GM21360 (cell line): ENCODE measurements around the gene HOXC5.

Experiments used
- ATAC-seq: cut with Tn5 transposase; IDR thresholded peaks from one replicate; pipeline ENCODE4 v1.9.1; 2021; ENCODE audit warnings: mild to moderate bottlenecking, moderate library complexity; ENCODE audit not compliant: unreplicated experiment

HOXC5 gene

GRCh38 chr12:54006559-54007220, 26.2 kb upstream of the HOXC5 start:
- no peak for ATAC-seq

GRCh38 chr12:54007538-54008259, 25.2 kb upstream of the HOXC5 start:
- no peak for ATAC-seq

- ATAC-seq, result no peak
Observed at GRCh38 chr12:54008260-54008552, 24.6 kb upstream of the HOXC5 start.

GRCh38 chr12:54009171-54010052, 23.4 kb upstream of the HOXC5 start:
- no peak for ATAC-seq

GRCh38 chr12:54010053-54010971, 22.5 kb upstream of the HOXC5 start:
- no peak for ATAC-seq

- no peak for ATAC-seq
Observed at GRCh38 chr12:54010972-54011664, 21.7 kb upstream of the HOXC5 start.

GRCh38 chr12:54011665-54012532, 21.0 kb upstream of the HOXC5 start:
- no peak for ATAC-seq

GRCh38 chr12:54012631-54013409, 20.0 kb upstream of the HOXC5 start:
- ATAC-seq, result no peak

- ATAC-seq, result no peak
Observed at GRCh38 chr12:54014377-54015017, 18.4 kb upstream of the HOXC5 start.

GRCh38 chr12:54015018-54015931, 17.6 kb upstream of the HOXC5 start:
- no peak for ATAC-seq

GRCh38 chr12:54016051-54016450, 16.8 kb upstream of the HOXC5 start:
- no peak for ATAC-seq

- no peak for ATAC-seq
Observed at GRCh38 chr12:54016478-54016964, 16.3 kb upstream of the HOXC5 start.

- peak; percentile 19 for ATAC-seq
Observed at GRCh38 chr12:54017027-54017788, 15.6 kb upstream of the HOXC5 start.

- peak; percentile 65 for ATAC-seq
Observed at GRCh38 chr12:54017878-54018467, 14.9 kb upstream of the HOXC5 start.

- no peak for ATAC-seq
Observed at GRCh38 chr12:54018468-54018984, 14.3 kb upstream of the HOXC5 start.
